Measurements from ENCODE around the gene CHRNA10. TPM values are rescaled to one million over a fixed set of nuclear protein-coding genes. Genes with fewer than 3 reads are reported as not detected.

The CHRNA10 gene
- total RNA-seq, 1 experiment from 2014 or later, result 0.36 TPM

DNA sequence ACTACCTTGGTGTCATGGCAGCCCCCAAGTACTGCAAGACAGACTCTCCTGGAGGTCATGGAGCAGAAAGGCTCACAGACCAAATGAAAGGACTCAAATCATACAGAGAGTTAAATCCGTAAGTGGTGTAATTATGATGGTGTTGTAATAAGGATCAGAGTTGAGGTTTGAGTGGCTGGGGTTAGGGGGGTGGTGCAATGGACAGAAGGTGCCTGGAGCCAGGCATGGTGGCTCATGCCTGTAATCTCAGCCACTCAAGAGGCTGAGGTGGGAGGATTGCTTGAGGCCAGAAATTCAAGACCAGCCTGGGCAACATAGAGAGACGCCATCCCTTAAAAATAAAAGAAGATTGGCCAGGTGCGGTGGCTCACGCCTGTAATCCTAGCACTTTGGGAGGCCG is 48.1 kb downstream of the CHRNA10 start:
- BruUV-seq (replicated peaks), result no TSS peak
- Histone ChIP-seq H4K20me1 (ENCODE audit: low read length) (no peaks in the 10 kb centered on the region), H3K27ac (ENCODE audit: low read length) (no peak overlapping the region), H3K4me1 (ENCODE audit: insufficient read depth, low read length) (no peaks in the 10 kb centered on the region), H3K9me3 (ENCODE audit: low read length) (no peaks in the 10 kb centered on the region), H3K79me2 (ENCODE audit: low read length) (no peaks in the 10 kb centered on the region), H3F3A (ENCODE audit: low read length, unreplicated experiment) (no peaks in the 10 kb centered on the region), H3K4me3 (ENCODE audit: low read length) (no peak overlapping the region), H3K9me2 (replicated peaks; ENCODE audit: low read length) (no peaks in the 10 kb centered on the region), H3K4me2 (ENCODE audit: low read length) (no peak overlapping the region), H3K9ac (ENCODE audit: low read length) (no peak overlapping the region), H2AFZ (ENCODE audit: low read length) (no peak overlapping the region), H3K27me3 (ENCODE audit: low read length) (no peaks in the 10 kb centered on the region), H3K36me3 (ENCODE audit: low read depth, low read length) (no peaks in the 10 kb centered on the region)
- TF ChIP-seq EZH2phosphoT487 (IDR thresholded peaks at IDR 0.05; ENCODE audit: borderline replicate concordance, low read length), result no peak
- TF ChIP-seq, protein P1, sequence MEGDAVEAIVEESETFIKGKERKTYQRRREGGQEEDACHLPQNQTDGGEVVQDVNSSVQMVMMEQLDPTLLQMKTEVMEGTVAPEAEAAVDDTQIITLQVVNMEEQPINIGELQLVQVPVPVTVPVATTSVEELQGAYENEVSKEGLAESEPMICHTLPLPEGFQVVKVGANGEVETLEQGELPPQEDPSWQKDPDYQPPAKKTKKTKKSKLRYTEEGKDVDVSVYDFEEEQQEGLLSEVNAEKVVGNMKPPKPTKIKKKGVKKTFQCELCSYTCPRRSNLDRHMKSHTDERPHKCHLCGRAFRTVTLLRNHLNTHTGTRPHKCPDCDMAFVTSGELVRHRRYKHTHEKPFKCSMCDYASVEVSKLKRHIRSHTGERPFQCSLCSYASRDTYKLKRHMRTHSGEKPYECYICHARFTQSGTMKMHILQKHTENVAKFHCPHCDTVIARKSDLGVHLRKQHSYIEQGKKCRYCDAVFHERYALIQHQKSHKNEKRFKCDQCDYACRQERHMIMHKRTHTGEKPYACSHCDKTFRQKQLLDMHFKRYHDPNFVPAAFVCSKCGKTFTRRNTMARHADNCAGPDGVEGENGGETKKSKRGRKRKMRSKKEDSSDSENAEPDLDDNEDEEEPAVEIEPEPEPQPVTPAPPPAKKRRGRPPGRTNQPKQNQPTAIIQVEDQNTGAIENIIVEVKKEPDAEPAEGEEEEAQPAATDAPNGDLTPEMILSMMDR (conservative IDR thresholded peaks at IDR 0.05; ENCODE audit: low read depth, low read length), result no peak
- CTCF ChIA-PET, result no interaction called here
- ATAC-seq (no peak), DNase-seq (no peak)
- POLR2A ChIA-PET (ENCODE audit: unreplicated experiment), result no interaction called here
- intact Hi-C loops (cut with micrococcal nuclease), result no loop called here

DNA sequence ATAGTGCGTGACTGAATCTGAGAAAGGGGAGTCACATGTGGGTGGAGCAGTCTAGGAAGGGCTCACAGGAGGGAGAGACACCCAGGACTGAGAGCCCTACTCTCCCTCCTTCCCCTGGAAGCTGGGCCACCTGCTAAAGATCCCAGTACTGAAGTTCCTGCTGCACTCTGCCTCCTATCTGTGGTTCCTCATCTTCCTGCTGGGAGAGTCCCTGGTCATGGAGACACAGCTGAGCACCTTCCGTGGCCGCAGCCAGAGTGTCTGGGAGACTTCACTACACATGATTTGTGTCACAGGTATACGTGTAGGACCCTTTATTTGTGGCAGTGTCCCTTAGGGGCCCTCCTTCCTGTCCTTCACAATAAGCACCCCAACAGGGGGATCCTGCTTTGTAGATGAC is 48.7 kb downstream of the CHRNA10 start:
- CTCF ChIA-PET, result no interaction called here
- Histone ChIP-seq H3K27me3 (ENCODE audit: low read length) (no peaks in the 10 kb centered on the region), H3K9me2 (replicated peaks; ENCODE audit: low read length) (no peaks in the 10 kb centered on the region), H3K27ac (ENCODE audit: low read length) (no peak overlapping the region), H3K4me2 (ENCODE audit: low read length) (no peak overlapping the region), H3K9ac (ENCODE audit: low read length) (no peak overlapping the region), H3K4me3 (ENCODE audit: low read length) (no peak overlapping the region), H3K36me3 (ENCODE audit: low read depth, low read length) (no peaks in the 10 kb centered on the region), H2AFZ (ENCODE audit: low read length) (no peak overlapping the region), H3F3A (ENCODE audit: low read length, unreplicated experiment) (no peaks in the 10 kb centered on the region), H4K20me1 (ENCODE audit: low read length) (no peaks in the 10 kb centered on the region), H3K9me3 (ENCODE audit: low read length) (no peaks in the 10 kb centered on the region), H3K4me1 (ENCODE audit: insufficient read depth, low read length) (no peaks in the 10 kb centered on the region), H3K79me2 (ENCODE audit: low read length) (no peaks in the 10 kb centered on the region)
- no peak for DNase-seq
- intact Hi-C loops (cut with micrococcal nuclease), result no loop called here
- ATAC-seq, result no peak
- no peak for TF ChIP-seq EZH2phosphoT487 (IDR thresholded peaks at IDR 0.05; ENCODE audit: borderline replicate concordance, low read length)
- TF ChIP-seq, protein P1 (conservative IDR thresholded peaks at IDR 0.05; ENCODE audit: low read depth, low read length), result no peak
- POLR2A ChIA-PET (ENCODE audit: unreplicated experiment), result no interaction called here
- BruUV-seq (replicated peaks), result no TSS peak

DNA sequence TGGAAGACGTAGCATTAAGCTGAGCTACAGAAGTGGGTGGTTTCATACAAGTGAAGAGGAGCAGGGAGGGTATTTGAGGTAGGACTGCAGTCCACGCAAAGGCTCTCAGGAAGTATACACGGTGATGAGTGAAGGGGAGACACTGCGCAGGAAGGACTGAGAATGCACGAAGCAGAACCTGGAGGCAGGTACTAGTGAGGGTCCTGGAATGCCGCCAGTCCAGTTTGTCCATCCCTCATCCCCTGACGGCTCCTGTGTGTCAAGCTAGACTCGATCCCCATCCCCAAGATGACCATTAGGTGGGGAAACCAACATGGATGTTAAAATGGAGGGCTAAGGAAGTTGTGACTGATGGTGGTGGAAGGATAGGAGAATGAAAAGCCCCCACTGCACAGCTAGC is 53.2 kb downstream of the CHRNA10 start:
- TF ChIP-seq, protein P1 (conservative IDR thresholded peaks at IDR 0.05; ENCODE audit: low read depth, low read length), result no peak
- no peak for TF ChIP-seq EZH2 (IDR thresholded peaks at IDR 0.05; ENCODE audit: low read length, unreplicated experiment)
- no peak for TF ChIP-seq EZH2phosphoT487 (IDR thresholded peaks at IDR 0.05; ENCODE audit: borderline replicate concordance, low read length)
- H3K4me1 ChIP-seq (ENCODE audit: insufficient read depth, low read length), result no peaks in the 10 kb centered on the region
- ChIA-PET POLR2A (ENCODE audit: unreplicated experiment) (no interaction called here), CTCF (no interaction called here)
- no peaks in the 10 kb centered on the region for H3K36me3 ChIP-seq (ENCODE audit: low read depth, low read length)
- no peak overlapping the region for H2AFZ ChIP-seq (ENCODE audit: low read length)
- no peak overlapping the region for H3K4me2 ChIP-seq (ENCODE audit: low read length)
- no peak for DNase-seq
- H3K4me3 ChIP-seq (ENCODE audit: low read length), result no peak overlapping the region
- H3K9me3 ChIP-seq (ENCODE audit: low read length), result no peaks in the 10 kb centered on the region
- no peaks in the 10 kb centered on the region for H3K9me2 ChIP-seq (replicated peaks; ENCODE audit: low read length)
- no peaks in the 10 kb centered on the region for H4K20me1 ChIP-seq (ENCODE audit: low read length)
- H3K27ac ChIP-seq (ENCODE audit: low read length), result no peak overlapping the region
- no peak overlapping the region for H3K9ac ChIP-seq (ENCODE audit: low read length)
- H3F3A ChIP-seq (ENCODE audit: low read length, unreplicated experiment), result no peaks in the 10 kb centered on the region
- intact Hi-C loops (cut with micrococcal nuclease), result no loop called here
- H3K27me3 ChIP-seq (ENCODE audit: low read length), result no peaks in the 10 kb centered on the region
- no TSS peak for BruUV-seq (replicated peaks)
- no peak for ATAC-seq
- no peaks in the 10 kb centered on the region for H3K79me2 ChIP-seq (ENCODE audit: low read length)

Measured in PC-3 (cell line).